ENCODE data around the gene CACNB2. TPM values are rescaled to one million over a fixed set of nuclear protein-coding genes. Genes with fewer than 3 reads are reported as not detected.

Gene CACNB2
- polyA plus RNA-seq, 1 of the 3 experiments (the other 2 are of a cell fraction) = 0.74 TPM

DNA sequence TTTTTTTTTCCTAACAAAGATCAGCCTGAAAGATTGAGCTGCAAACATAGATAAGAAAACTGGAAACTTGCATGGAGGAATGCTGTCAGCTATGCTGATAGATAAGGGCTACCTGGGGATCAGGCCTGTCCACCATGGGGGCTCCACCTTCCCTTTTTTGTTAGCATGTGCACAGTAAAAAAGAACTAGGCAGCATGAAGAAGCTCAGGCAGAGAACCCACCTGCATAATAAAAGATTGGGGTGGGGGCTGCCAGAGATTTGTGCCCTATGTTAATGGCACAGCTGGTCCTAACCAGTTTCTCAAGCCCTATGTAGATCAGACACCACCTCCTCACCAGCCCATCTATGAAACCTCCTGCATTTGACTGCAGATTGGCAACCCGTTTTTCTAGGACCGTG, 45.4 kb upstream of the CACNB2 start:
- no peak for DNase-seq
- H3K9me3 ChIP-seq = no peaks in the 10 kb centered on the region
- no peaks in the 10 kb centered on the region for H3K4me1 ChIP-seq (ENCODE audit: control insufficient read depth in 1 of 2, insufficient read depth in 2 of 2, low read depth in 1 of 2, low read length in 1 of 2)
- H2AFZ ChIP-seq (ENCODE audit: low read depth) = no peak overlapping the region
- ChIA-PET CTCF (interaction anchor here (1.4 kb wide), 1 partner anchor 236 kb away, joined by 3 read pairs; no protein-coding TSS in a partner anchor), POLR2A (no interaction called here)
- H4K20me1 ChIP-seq (ENCODE audit: insufficient read depth) = no peaks in the 10 kb centered on the region
- H3K79me2 ChIP-seq (ENCODE audit: insufficient read depth) = no peaks in the 10 kb centered on the region
- no peaks in the 10 kb centered on the region for H3K36me3 ChIP-seq (replicated peaks in 1 of 2; ENCODE audit: control insufficient read depth in 1 of 2, insufficient read depth in 2 of 2, low read length in 1 of 2)
- no peak overlapping the region for H3K4me3 ChIP-seq (ENCODE audit: low read depth in 2 of 2, low read length in 1 of 2)
- 58% methylated on average over 2 of the region's 2 CpGs for WGBS (ENCODE audit: low lambda C conversion rate)
- no peaks in the 10 kb centered on the region for H3K9me2 ChIP-seq
- no peak overlapping the region for H3K4me2 ChIP-seq
- H3K27ac ChIP-seq (ENCODE audit: low read depth in 2 of 2, low read length in 1 of 2) = no peak overlapping the region
- no peak overlapping the region for H3K9ac ChIP-seq
- H3K27me3 ChIP-seq (ENCODE audit: insufficient read depth) = no peaks in the 10 kb centered on the region
- no peaks in the 10 kb centered on the region for H3F3A ChIP-seq (replicated peaks; ENCODE audit: insufficient read depth)
- TF ChIP-seq, protein P1, sequence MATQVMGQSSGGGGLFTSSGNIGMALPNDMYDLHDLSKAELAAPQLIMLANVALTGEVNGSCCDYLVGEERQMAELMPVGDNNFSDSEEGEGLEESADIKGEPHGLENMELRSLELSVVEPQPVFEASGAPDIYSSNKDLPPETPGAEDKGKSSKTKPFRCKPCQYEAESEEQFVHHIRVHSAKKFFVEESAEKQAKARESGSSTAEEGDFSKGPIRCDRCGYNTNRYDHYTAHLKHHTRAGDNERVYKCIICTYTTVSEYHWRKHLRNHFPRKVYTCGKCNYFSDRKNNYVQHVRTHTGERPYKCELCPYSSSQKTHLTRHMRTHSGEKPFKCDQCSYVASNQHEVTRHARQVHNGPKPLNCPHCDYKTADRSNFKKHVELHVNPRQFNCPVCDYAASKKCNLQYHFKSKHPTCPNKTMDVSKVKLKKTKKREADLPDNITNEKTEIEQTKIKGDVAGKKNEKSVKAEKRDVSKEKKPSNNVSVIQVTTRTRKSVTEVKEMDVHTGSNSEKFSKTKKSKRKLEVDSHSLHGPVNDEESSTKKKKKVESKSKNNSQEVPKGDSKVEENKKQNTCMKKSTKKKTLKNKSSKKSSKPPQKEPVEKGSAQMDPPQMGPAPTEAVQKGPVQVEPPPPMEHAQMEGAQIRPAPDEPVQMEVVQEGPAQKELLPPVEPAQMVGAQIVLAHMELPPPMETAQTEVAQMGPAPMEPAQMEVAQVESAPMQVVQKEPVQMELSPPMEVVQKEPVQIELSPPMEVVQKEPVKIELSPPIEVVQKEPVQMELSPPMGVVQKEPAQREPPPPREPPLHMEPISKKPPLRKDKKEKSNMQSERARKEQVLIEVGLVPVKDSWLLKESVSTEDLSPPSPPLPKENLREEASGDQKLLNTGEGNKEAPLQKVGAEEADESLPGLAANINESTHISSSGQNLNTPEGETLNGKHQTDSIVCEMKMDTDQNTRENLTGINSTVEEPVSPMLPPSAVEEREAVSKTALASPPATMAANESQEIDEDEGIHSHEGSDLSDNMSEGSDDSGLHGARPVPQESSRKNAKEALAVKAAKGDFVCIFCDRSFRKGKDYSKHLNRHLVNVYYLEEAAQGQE (IDR thresholded peaks at IDR 0.05; ENCODE audit: low read depth, low read length) = no peak
- no peak for TF ChIP-seq RCOR1 (IDR thresholded peaks at IDR 0.05; ENCODE audit: low read length)
- no peak for TF ChIP-seq SIN3A (IDR thresholded peaks at IDR 0.05; ENCODE audit: borderline replicate concordance, low read depth, low read length)
- TF ChIP-seq, protein P2, sequence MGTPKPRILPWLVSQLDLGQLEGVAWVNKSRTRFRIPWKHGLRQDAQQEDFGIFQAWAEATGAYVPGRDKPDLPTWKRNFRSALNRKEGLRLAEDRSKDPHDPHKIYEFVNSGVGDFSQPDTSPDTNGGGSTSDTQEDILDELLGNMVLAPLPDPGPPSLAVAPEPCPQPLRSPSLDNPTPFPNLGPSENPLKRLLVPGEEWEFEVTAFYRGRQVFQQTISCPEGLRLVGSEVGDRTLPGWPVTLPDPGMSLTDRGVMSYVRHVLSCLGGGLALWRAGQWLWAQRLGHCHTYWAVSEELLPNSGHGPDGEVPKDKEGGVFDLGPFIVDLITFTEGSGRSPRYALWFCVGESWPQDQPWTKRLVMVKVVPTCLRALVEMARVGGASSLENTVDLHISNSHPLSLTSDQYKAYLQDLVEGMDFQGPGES (IDR thresholded peaks at IDR 0.05; ENCODE audit: low read depth, low read length) = no peak
- TF ChIP-seq SMC3 (IDR thresholded peaks at IDR 0.05; ENCODE audit: low read depth, low read length) = no peak
- TF ChIP-seq RAD21 (IDR thresholded peaks at IDR 0.05; ENCODE audit: low read length) = no peak
- no peak for TF ChIP-seq ZBTB33 (IDR thresholded peaks at IDR 0.05; ENCODE audit: borderline replicate concordance, low read depth)
- TF ChIP-seq MXI1 (IDR thresholded peaks at IDR 0.05; ENCODE audit: low read depth, low read length) = no peak
- no peak for TF ChIP-seq TCF12 (IDR thresholded peaks at IDR 0.05)
- no peak for TF ChIP-seq GABPA (IDR thresholded peaks at IDR 0.05; ENCODE audit: low read depth)
- TF ChIP-seq, protein P3, sequence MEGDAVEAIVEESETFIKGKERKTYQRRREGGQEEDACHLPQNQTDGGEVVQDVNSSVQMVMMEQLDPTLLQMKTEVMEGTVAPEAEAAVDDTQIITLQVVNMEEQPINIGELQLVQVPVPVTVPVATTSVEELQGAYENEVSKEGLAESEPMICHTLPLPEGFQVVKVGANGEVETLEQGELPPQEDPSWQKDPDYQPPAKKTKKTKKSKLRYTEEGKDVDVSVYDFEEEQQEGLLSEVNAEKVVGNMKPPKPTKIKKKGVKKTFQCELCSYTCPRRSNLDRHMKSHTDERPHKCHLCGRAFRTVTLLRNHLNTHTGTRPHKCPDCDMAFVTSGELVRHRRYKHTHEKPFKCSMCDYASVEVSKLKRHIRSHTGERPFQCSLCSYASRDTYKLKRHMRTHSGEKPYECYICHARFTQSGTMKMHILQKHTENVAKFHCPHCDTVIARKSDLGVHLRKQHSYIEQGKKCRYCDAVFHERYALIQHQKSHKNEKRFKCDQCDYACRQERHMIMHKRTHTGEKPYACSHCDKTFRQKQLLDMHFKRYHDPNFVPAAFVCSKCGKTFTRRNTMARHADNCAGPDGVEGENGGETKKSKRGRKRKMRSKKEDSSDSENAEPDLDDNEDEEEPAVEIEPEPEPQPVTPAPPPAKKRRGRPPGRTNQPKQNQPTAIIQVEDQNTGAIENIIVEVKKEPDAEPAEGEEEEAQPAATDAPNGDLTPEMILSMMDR (IDR thresholded peaks at IDR 0.05) = no peak
- TF ChIP-seq USF1 (IDR thresholded peaks at IDR 0.05; ENCODE audit: borderline replicate concordance, low read depth) = no peak
- TF ChIP-seq RFX5 (IDR thresholded peaks at IDR 0.05; ENCODE audit: low read length) = no peak
- no peak for TF ChIP-seq YY1 (IDR thresholded peaks at IDR 0.05; ENCODE audit: low read depth)
- TF ChIP-seq NRF1 (IDR thresholded peaks at IDR 0.05; ENCODE audit: low read depth, low read length) = no peak
